ENCODE results near the gene PTPRB.

PTPRB gene

DNA sequence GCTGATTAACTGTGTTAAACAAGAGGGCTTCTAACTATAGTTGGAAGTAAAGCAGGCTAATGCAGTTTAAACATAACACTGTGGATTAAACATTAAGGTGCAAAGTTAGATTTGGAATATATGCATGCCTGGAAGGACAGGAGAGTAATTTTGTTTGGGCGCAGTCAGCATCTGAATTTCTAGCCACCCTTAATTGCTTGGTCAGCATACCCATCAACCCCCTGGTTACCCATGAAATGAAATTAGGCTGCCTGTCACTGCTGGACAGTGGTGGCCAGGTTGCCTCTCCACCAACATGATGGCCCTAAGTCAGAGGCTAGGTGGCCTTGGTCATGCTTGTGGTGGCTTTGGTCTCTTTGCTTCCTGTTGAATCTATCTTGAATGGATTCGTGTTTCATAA, 30.0 kb upstream of the PTPRB start:
- DNase-seq (ENCODE audit: extremely low spot score): no peak
- ChIA-PET CTCF (no interaction called here), POLR2A (no interaction called here)
- TF ChIP-seq ARNT (IDR thresholded peaks at IDR 0.05) (no peak), FOXM1 (IDR thresholded peaks at IDR 0.05; ENCODE audit: borderline replicate concordance) (no peak), FOXA1 (IDR thresholded peaks at IDR 0.05) (no peak), BHLHE40 (IDR thresholded peaks at IDR 0.05; ENCODE audit: borderline replicate concordance) (no peak), LEF1 (IDR thresholded peaks at IDR 0.05; ENCODE audit: borderline replicate concordance) (no peak), SUZ12 (IDR thresholded peaks at IDR 0.05) (no peak), HDGF (IDR thresholded peaks at IDR 0.05; ENCODE audit: borderline replicate concordance) (no peak), ELF4 (IDR thresholded peaks at IDR 0.05) (no peak), FOXK2 (IDR thresholded peaks at IDR 0.05) (no peak), ZNF384 (IDR thresholded peaks at IDR 0.05) (no peak), CTBP1 (IDR thresholded peaks at IDR 0.05; ENCODE audit: borderline replicate concordance) (no peak), L3MBTL2 (conservative IDR thresholded peaks at IDR 0.05) (no peak), TARDBP (IDR thresholded peaks at IDR 0.05) (no peak), NFRKB (IDR thresholded peaks at IDR 0.05) (no peak), SP1 (IDR thresholded peaks at IDR 0.05) (no peak)
- TF ChIP-seq, protein P1, sequence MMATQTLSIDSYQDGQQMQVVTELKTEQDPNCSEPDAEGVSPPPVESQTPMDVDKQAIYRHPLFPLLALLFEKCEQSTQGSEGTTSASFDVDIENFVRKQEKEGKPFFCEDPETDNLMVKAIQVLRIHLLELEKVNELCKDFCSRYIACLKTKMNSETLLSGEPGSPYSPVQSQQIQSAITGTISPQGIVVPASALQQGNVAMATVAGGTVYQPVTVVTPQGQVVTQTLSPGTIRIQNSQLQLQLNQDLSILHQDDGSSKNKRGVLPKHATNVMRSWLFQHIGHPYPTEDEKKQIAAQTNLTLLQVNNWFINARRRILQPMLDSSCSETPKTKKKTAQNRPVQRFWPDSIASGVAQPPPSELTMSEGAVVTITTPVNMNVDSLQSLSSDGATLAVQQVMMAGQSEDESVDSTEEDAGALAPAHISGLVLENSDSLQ (IDR thresholded peaks at IDR 0.05): no peak

DNA sequence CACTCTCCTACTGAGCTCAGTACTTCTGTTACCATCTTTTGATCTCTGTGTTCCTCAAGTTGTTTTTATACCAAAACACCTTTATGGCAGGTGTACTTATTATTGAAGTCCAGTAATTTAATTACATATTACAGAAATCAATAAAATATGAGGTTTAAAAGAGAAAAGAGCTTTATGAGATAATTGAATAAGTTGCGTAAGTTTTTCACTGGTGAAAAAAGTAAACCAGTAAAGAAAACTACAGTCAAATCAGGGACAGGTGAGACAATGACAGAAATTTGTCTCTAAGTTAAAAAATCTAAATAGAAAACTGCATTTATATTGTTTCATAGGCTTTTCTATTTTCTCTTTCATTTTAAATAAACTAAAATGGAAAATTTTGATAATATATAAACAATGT, 29.1 kb upstream of the PTPRB start:
- POLR2A ChIA-PET: no interaction called here
- CTCF ChIA-PET: no interaction called here
- no peak for DNase-seq (ENCODE audit: extremely low spot score)
- no peak for TF ChIP-seq BHLHE40 (IDR thresholded peaks at IDR 0.05; ENCODE audit: borderline replicate concordance)
- no peak for TF ChIP-seq L3MBTL2 (conservative IDR thresholded peaks at IDR 0.05)
- no peak for TF ChIP-seq SUZ12 (IDR thresholded peaks at IDR 0.05)
- TF ChIP-seq SP1 (IDR thresholded peaks at IDR 0.05): no peak
- TF ChIP-seq NFRKB (IDR thresholded peaks at IDR 0.05): no peak
- no peak for TF ChIP-seq HDGF (IDR thresholded peaks at IDR 0.05; ENCODE audit: borderline replicate concordance)
- no peak for TF ChIP-seq ELF4 (IDR thresholded peaks at IDR 0.05)
- TF ChIP-seq ARNT (IDR thresholded peaks at IDR 0.05): no peak
- TF ChIP-seq TARDBP (IDR thresholded peaks at IDR 0.05): no peak
- no peak for TF ChIP-seq ZNF384 (IDR thresholded peaks at IDR 0.05)
- TF ChIP-seq FOXA1 (IDR thresholded peaks at IDR 0.05): no peak
- TF ChIP-seq FOXK2 (IDR thresholded peaks at IDR 0.05): no peak
- TF ChIP-seq, protein P1 (IDR thresholded peaks at IDR 0.05): no peak
- no peak for TF ChIP-seq LEF1 (IDR thresholded peaks at IDR 0.05; ENCODE audit: borderline replicate concordance)
- no peak for TF ChIP-seq CTBP1 (IDR thresholded peaks at IDR 0.05; ENCODE audit: borderline replicate concordance)
- no peak for TF ChIP-seq FOXM1 (IDR thresholded peaks at IDR 0.05; ENCODE audit: borderline replicate concordance)

DNA sequence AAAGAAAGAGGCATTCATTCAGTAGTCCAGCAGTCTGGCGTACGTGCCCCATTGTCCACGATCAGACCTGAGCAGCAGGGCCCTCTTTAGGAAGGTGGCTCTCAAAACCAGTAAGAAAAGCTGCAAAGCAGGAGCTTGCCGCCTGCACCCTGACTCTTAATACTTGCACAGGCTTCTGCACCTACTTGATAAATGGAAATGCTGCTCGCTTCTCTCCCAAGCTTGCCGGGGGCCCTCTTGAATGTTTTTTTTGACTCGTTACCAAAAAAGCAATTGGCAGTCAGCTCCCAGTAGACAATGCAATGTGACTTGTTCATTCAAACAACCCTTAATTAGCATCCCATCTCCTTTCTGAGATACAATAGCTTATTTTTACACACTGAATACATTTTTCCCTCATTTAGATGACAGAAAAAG, 27.2 kb upstream of the PTPRB start:
- ChIA-PET POLR2A (no interaction called here), CTCF (no interaction called here)
- TF ChIP-seq ARNT (IDR thresholded peaks at IDR 0.05): no peak
- TF ChIP-seq SP1 (IDR thresholded peaks at IDR 0.05): no peak
- TF ChIP-seq SUZ12 (IDR thresholded peaks at IDR 0.05): no peak
- TF ChIP-seq ELF4 (IDR thresholded peaks at IDR 0.05): no peak
- TF ChIP-seq LEF1 (IDR thresholded peaks at IDR 0.05; ENCODE audit: borderline replicate concordance): no peak
- no peak for TF ChIP-seq BHLHE40 (IDR thresholded peaks at IDR 0.05; ENCODE audit: borderline replicate concordance)
- TF ChIP-seq NFRKB (IDR thresholded peaks at IDR 0.05): no peak
- TF ChIP-seq L3MBTL2 (conservative IDR thresholded peaks at IDR 0.05): no peak
- no peak for TF ChIP-seq FOXA1 (IDR thresholded peaks at IDR 0.05)
- no peak for TF ChIP-seq TARDBP (IDR thresholded peaks at IDR 0.05)
- TF ChIP-seq FOXK2 (IDR thresholded peaks at IDR 0.05): no peak
- TF ChIP-seq, protein P1 (IDR thresholded peaks at IDR 0.05): no peak
- no peak for TF ChIP-seq FOXM1 (IDR thresholded peaks at IDR 0.05; ENCODE audit: borderline replicate concordance)
- TF ChIP-seq CTBP1 (IDR thresholded peaks at IDR 0.05; ENCODE audit: borderline replicate concordance): no peak
- no peak for TF ChIP-seq HDGF (IDR thresholded peaks at IDR 0.05; ENCODE audit: borderline replicate concordance)
- no peak for TF ChIP-seq ZNF384 (IDR thresholded peaks at IDR 0.05)
- no peak for DNase-seq (ENCODE audit: extremely low spot score)

DNA sequence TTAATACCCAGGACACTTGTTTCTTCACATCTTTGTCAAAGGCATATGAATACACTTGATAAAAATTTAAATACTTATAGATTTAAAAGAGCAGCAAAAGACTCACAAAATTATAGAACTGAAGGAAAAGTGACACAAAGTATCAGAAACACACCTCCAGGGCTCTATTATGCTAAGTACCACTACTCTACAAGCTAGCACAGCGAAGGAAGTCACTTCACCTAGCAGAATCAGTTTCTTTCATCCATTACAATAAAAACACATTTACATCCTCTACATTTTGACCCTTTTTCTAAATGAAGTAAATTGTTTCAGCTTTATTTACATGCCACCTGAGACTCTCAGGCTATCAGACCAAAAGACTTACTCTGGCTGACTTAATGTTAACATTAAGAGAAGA, 26.6 kb upstream of the PTPRB start:
- CTCF ChIA-PET: no interaction called here
- POLR2A ChIA-PET: no interaction called here
- DNase-seq (ENCODE audit: extremely low spot score): no peak

More for the DNA sequence above, 26.6 kb upstream of the PTPRB start:
- TF ChIP-seq L3MBTL2 (conservative IDR thresholded peaks at IDR 0.05): no peak
- TF ChIP-seq BHLHE40 (IDR thresholded peaks at IDR 0.05; ENCODE audit: borderline replicate concordance): no peak
- TF ChIP-seq ARNT (IDR thresholded peaks at IDR 0.05): no peak
- no peak for TF ChIP-seq LEF1 (IDR thresholded peaks at IDR 0.05; ENCODE audit: borderline replicate concordance)
- no peak for TF ChIP-seq TARDBP (IDR thresholded peaks at IDR 0.05)
- no peak for TF ChIP-seq CTBP1 (IDR thresholded peaks at IDR 0.05; ENCODE audit: borderline replicate concordance)
- TF ChIP-seq ZNF384 (IDR thresholded peaks at IDR 0.05): no peak
- TF ChIP-seq FOXM1 (IDR thresholded peaks at IDR 0.05; ENCODE audit: borderline replicate concordance): no peak
- TF ChIP-seq, protein P1 (IDR thresholded peaks at IDR 0.05): no peak
- TF ChIP-seq HDGF (IDR thresholded peaks at IDR 0.05; ENCODE audit: borderline replicate concordance): no peak
- TF ChIP-seq NFRKB (IDR thresholded peaks at IDR 0.05): no peak
- no peak for TF ChIP-seq SP1 (IDR thresholded peaks at IDR 0.05)
- TF ChIP-seq ELF4 (IDR thresholded peaks at IDR 0.05): no peak
- no peak for TF ChIP-seq FOXK2 (IDR thresholded peaks at IDR 0.05)
- TF ChIP-seq FOXA1 (IDR thresholded peaks at IDR 0.05): no peak
- no peak for TF ChIP-seq SUZ12 (IDR thresholded peaks at IDR 0.05)

Data from HEK293T (cell line).